CD4-positive, alpha-beta T cell (primary cell): ENCODE results near the gene SKAP1. TPM values are rescaled to one million over a fixed set of nuclear protein-coding genes. Genes with fewer than 3 reads are reported as not detected.

Experiments
- ATAC-seq: fragments of 200-7000 bp; cut with Tn5 transposase; one replicate; pipeline ENCODE4 v1.10.0; 2022; ENCODE audit warnings: mild to moderate bottlenecking; ENCODE audit not compliant: poor library complexity
- CTCF ChIA-PET: fragments of 350-600 bp; sonication (Branson Sonifier 250); formaldehyde crosslinking; loops from one replicate; lab custom pipeline; 2021; ENCODE audit warnings: antibody characterized with exemption, inconsistent platforms; lab: Charles Lee
- POLR2A ChIA-PET: fragments of 350-600 bp; sonication (Branson Sonifier 250); formaldehyde crosslinking; loops from one replicate; lab custom pipeline; 2021; ENCODE audit warnings: antibody characterized with exemption, inconsistent platforms; lab: Charles Lee
- DNase-seq, 14 experiments: peaks; one replicate each; pipeline ENCODE4 v3.0.0-alpha.2; 2013 to 2020; ENCODE audit warnings: mixed read lengths in 2 of 14
- H3K27ac ChIP-seq, 2 donors: one replicate each; pipeline versions ENCODE4 v1.5.1 to v1.7.0; 2013; ENCODE audit warnings: low read length in 2 of 2, low read depth in 1 of 2, mild to moderate bottlenecking in 1 of 2
- H3K27me3 ChIP-seq, 2 experiments: 1 replicate in 1 of 2; 2 replicates in 1 of 2; pipeline versions ENCODE4 v1.6.1 to v1.7.0; 2013; ENCODE audit warnings: low read length in 2 of 2, control low read depth in 1 of 2, mild to moderate bottlenecking in 1 of 2, moderate library complexity in 1 of 2; ENCODE audit not compliant: insufficient read depth in 2 of 2, control insufficient read depth in 1 of 2
- H3K36me3 ChIP-seq: one replicate; pipeline ENCODE4 v1.6.1; 2013; ENCODE audit warnings: low read length, control low read depth; ENCODE audit not compliant: insufficient read depth
- H3K4me1 ChIP-seq: one replicate; pipeline ENCODE4 v1.6.1; 2013; ENCODE audit warnings: low read length, control low read depth; ENCODE audit not compliant: insufficient read depth
- H3K4me3 ChIP-seq: one replicate; pipeline ENCODE4 v1.5.1; 2013; ENCODE audit warnings: mild to moderate bottlenecking, low read length, moderate library complexity
- H3K9me3 ChIP-seq, 2 experiments: 1 replicate in 1 of 2; 2 replicates in 1 of 2; pipeline versions ENCODE4 v1.6.1 to v1.7.0; 2013; ENCODE audit warnings: low read length in 2 of 2, mild to moderate bottlenecking in 2 of 2, control low read depth in 1 of 2, moderate library complexity in 1 of 2; ENCODE audit not compliant: control insufficient read depth in 1 of 2, insufficient read depth in 1 of 2
- H3K27ac Mint-ChIP-seq: one replicate; pipeline ENCODE4 v1.8.0; 2020; ENCODE audit warnings: mixed read lengths
- H3K27me3 Mint-ChIP-seq: one replicate; pipeline ENCODE4 v1.8.0; 2021; ENCODE audit warnings: mixed read lengths
- H3K36me3 Mint-ChIP-seq: one replicate; pipeline ENCODE4 v1.8.0; 2021; ENCODE audit warnings: low read depth, mixed read lengths
- H3K4me1 Mint-ChIP-seq: one replicate; pipeline ENCODE4 v1.8.0; 2021; ENCODE audit warnings: low read depth, mixed read lengths
- H3K4me3 Mint-ChIP-seq: one replicate; pipeline ENCODE4 v1.8.0; 2020; ENCODE audit warnings: mild to moderate bottlenecking, mixed read lengths
- H3K9me3 Mint-ChIP-seq: one replicate; pipeline ENCODE4 v1.8.0; 2020; ENCODE audit warnings: mixed read lengths
- intact Hi-C, 2 experiments: fragments of 100-400 bp; cut with DNase I in 1 of 2; cut with micrococcal nuclease in 1 of 2; formaldehyde crosslinking; loops; one replicate each; pipeline versions ENCODE4 v1.15.1 to v1.9.0; 2023 to 2025; cut with DNase I, micrococcal nuclease
- total RNA-seq, 174 experiments: library from RNA in 2 of 174; stranded (reverse) in 2 of 174; gene quantifications; one replicate each; pipeline ENCODE4 v1.2.3 and lab custom pipeline; 2021 to 2026
- TF ChIP-seq, protein P1 (sequence below): fragments of 200-600 bp; IDR thresholded peaks from one replicate; pipeline ENCODE4 v1.8.0; 2022; ENCODE audit warnings: antibody characterized with exemption, mild to moderate bottlenecking

The SKAP1 gene
- total RNA-seq, 2 experiments from 2014 or later, result 92.0 to 95.1 TPM

DNA sequence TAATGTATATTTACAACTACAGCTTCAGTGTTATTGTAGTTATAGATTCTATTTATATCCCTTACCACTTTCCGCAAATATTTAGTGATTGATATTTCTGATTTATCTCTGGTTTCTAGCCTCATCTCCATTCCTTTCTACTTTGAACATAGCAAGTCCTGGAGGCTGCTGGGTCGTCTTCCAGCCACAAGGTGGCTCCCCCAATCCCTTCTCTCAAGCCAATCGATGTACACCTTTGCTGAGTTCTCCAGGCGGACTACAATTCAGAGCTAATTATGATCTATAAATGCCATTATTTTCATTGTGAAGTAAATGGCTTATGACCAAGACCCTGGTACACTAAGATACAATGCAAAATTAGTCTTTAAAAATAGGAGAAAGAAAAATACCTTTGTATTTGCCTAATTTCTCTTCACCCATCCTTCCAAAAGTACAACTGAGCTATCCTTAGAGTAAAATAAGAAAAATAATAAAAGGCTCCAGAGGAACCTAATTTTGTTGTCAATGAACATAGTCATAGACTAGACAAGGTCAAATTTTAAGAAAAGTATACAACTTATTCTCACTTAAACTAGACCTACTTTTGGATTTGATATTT, 122.1 kb downstream of the SKAP1 start:
- Mint-ChIP-seq H3K27me3 (no peaks in the 10 kb centered on the region), H3K4me1 (peaks cover 55% of the 10 kb centered on the region), H3K4me3 (no peak overlapping the region), H3K9me3 (no peaks in the 10 kb centered on the region), H3K36me3 (peaks cover 10% of the 10 kb centered on the region), H3K27ac (no peak overlapping the region)
- no peak overlapping the region for H3K4me3 ChIP-seq
- ChIA-PET POLR2A (interaction anchor here (2.0 kb wide), 1 partner anchor 13 kb away, joined by 8 read pairs; no protein-coding TSS in a partner anchor), CTCF (interaction anchor here (0.6 to 3.2 kb wide), 20 partner anchors 9 to 328 kb away, joined by 3 to 15 read pairs (median 4); partner anchors contain the start of gene HOXB5)
- ATAC-seq, result peak; percentile 87
- no peaks in the 10 kb centered on the region for H3K27me3 ChIP-seq
- DNase-seq, result peak; percentile 26 to 75 (median 41)
- TF ChIP-seq, protein P1, sequence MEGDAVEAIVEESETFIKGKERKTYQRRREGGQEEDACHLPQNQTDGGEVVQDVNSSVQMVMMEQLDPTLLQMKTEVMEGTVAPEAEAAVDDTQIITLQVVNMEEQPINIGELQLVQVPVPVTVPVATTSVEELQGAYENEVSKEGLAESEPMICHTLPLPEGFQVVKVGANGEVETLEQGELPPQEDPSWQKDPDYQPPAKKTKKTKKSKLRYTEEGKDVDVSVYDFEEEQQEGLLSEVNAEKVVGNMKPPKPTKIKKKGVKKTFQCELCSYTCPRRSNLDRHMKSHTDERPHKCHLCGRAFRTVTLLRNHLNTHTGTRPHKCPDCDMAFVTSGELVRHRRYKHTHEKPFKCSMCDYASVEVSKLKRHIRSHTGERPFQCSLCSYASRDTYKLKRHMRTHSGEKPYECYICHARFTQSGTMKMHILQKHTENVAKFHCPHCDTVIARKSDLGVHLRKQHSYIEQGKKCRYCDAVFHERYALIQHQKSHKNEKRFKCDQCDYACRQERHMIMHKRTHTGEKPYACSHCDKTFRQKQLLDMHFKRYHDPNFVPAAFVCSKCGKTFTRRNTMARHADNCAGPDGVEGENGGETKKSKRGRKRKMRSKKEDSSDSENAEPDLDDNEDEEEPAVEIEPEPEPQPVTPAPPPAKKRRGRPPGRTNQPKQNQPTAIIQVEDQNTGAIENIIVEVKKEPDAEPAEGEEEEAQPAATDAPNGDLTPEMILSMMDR, result peak; percentile 87
- no peaks in the 10 kb centered on the region for H3K4me1 ChIP-seq
- no peaks in the 10 kb centered on the region for H3K9me3 ChIP-seq
- no peak overlapping the region for H3K27ac ChIP-seq
- H3K36me3 ChIP-seq, result no peaks in the 10 kb centered on the region
- intact Hi-C loops, result no loop called here

DNA sequence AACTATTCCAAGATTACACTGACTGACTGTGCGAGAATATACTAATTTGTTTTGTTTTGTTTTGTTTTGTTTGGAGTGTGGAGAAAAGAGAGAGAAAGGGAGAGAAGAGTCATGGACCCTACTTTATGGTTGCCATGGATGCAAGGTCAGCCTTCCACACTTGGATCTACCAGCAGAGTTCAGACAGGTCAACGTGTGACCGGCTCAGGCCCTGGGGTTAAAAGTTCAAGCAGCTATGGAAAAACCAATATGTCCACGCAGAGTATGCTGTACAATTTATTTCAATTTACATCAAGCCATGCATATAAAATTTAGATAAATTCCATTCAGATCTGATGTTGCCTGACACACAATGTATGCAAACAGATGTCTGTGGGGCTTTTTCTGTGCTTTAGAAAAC, 122.8 kb downstream of the SKAP1 start:
- no peak overlapping the region for H3K27ac ChIP-seq
- Mint-ChIP-seq H3K9me3 (no peaks in the 10 kb centered on the region), H3K4me3 (no peak overlapping the region), H3K27me3 (no peaks in the 10 kb centered on the region), H3K27ac (no peak overlapping the region), H3K4me1 (peaks cover 54% of the 10 kb centered on the region), H3K36me3 (peaks cover 10% of the 10 kb centered on the region)
- H3K27me3 ChIP-seq, result no peaks in the 10 kb centered on the region
- H3K36me3 ChIP-seq, result no peaks in the 10 kb centered on the region
- intact Hi-C loops, result no loop called here
- H3K9me3 ChIP-seq, result no peaks in the 10 kb centered on the region
- ChIA-PET CTCF (interaction anchor here (0.8 to 3.2 kb wide), 11 partner anchors 9 to 329 kb away, joined by 3 to 15 read pairs (median 6); partner anchors contain the start of gene HOXB5), POLR2A (interaction anchor here (2.0 kb wide), 1 partner anchor 12 kb away, joined by 8 read pairs; no protein-coding TSS in a partner anchor)
- no peak overlapping the region for H3K4me3 ChIP-seq
- DNase-seq (no peak), ATAC-seq (no peak)
- H3K4me1 ChIP-seq, result no peaks in the 10 kb centered on the region
- TF ChIP-seq, protein P1, result no peak

DNA sequence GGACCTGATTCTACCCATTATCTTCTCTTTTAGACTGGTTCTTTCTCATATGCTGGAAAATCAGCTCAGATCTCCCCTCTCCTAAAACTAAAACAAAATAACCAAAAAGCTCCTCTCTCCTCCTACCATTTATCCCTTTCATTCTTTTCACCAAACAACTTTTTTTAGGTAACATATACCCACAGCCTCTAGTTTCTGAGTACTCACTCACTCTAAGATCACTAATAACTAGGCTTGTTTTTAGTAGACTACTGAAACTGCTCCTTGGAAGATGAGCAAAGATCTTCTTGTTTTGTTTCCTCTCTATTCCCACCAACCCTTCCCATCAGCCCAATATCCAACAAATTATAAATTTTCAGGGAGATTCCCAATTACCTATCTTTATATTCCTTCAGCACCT, 129.0 kb downstream of the SKAP1 start:
- peaks cover 68% of the 10 kb centered on the region for H3K4me1 Mint-ChIP-seq
- ATAC-seq, result no peak
- peak overlapping the region; percentile 63 for H3K27ac Mint-ChIP-seq
- ChIA-PET POLR2A (no interaction called here), CTCF (interaction anchor here (0.7 kb wide), 1 partner anchor 35 kb away, joined by 3 read pairs; no protein-coding TSS in a partner anchor)
- H3K9me3 Mint-ChIP-seq, result no peaks in the 10 kb centered on the region
- no peaks in the 10 kb centered on the region for H3K36me3 ChIP-seq
- H3K4me3 ChIP-seq, result no peak overlapping the region
- intact Hi-C loops, result no loop called here
- H3K36me3 Mint-ChIP-seq, result peaks cover 1% of the 10 kb centered on the region
- H3K9me3 ChIP-seq, result no peaks in the 10 kb centered on the region
- TF ChIP-seq, protein P1, result no peak
- no peaks in the 10 kb centered on the region for H3K27me3 ChIP-seq
- H3K27me3 Mint-ChIP-seq, result no peaks in the 10 kb centered on the region
- DNase-seq, result no peak
- no peak overlapping the region for H3K4me3 Mint-ChIP-seq
- H3K27ac ChIP-seq, result no peak overlapping the region
- H3K4me1 ChIP-seq, result peaks cover 17% of the 10 kb centered on the region
